ENCODE data around the gene INAFM2. TPM values are rescaled to one million over a fixed set of nuclear protein-coding genes. Genes with fewer than 3 reads are reported as not detected.

Gene INAFM2
- total RNA-seq, 1 donor from 2014 or later, result 18.2 TPM

DNA sequence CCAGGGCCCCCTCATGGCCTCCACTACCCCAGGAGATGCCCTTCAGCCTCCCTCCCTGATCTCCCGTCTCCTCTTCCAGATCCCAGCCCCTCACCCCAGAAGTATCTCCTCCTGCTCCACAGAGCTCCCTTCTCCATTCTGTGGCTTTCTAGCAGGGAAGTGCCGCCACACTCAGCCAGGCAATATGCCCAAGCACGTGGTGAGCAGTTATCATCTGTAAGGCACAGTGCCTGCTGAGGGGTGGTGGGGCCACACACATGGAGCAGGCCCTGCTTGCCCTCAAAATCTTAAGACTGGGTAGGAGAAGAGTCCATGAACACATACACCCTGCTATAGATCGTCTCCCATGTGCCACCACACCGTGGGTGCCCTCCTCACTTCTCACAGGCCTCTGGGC is 25.0 kb downstream of the INAFM2 start:
- H3K9me3 Mint-ChIP-seq, result no peaks in the 10 kb centered on the region
- H3K4me1 Mint-ChIP-seq, result peaks cover 9% of the 10 kb centered on the region
- no peak overlapping the region for H3K4me2 ChIP-seq
- no peak overlapping the region for H3K27ac Mint-ChIP-seq
- H3K79me2 ChIP-seq (ENCODE audit: low read depth), result no peaks in the 10 kb centered on the region
- TF ChIP-seq EZH2 (IDR thresholded peaks at IDR 0.05), result no peak
- TF ChIP-seq EZH2phosphoT487 (IDR thresholded peaks at IDR 0.05), result no peak
- TF ChIP-seq, protein P1, sequence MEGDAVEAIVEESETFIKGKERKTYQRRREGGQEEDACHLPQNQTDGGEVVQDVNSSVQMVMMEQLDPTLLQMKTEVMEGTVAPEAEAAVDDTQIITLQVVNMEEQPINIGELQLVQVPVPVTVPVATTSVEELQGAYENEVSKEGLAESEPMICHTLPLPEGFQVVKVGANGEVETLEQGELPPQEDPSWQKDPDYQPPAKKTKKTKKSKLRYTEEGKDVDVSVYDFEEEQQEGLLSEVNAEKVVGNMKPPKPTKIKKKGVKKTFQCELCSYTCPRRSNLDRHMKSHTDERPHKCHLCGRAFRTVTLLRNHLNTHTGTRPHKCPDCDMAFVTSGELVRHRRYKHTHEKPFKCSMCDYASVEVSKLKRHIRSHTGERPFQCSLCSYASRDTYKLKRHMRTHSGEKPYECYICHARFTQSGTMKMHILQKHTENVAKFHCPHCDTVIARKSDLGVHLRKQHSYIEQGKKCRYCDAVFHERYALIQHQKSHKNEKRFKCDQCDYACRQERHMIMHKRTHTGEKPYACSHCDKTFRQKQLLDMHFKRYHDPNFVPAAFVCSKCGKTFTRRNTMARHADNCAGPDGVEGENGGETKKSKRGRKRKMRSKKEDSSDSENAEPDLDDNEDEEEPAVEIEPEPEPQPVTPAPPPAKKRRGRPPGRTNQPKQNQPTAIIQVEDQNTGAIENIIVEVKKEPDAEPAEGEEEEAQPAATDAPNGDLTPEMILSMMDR (IDR thresholded peaks at IDR 0.05), result no peak
- H3K9ac ChIP-seq, result no peak overlapping the region
- no peak for DNase-seq (ENCODE audit: low spot score)
- H3K9me3 ChIP-seq (ENCODE audit: low read depth), result no peaks in the 10 kb centered on the region
- no peaks in the 10 kb centered on the region for H3K27me3 ChIP-seq
- no peak overlapping the region for H3K4me3 ChIP-seq
- H3K4me3 Mint-ChIP-seq, result no peak overlapping the region
- peaks cover 26% of the 10 kb centered on the region for H3K27me3 Mint-ChIP-seq (ENCODE audit: insufficient read depth, low read depth)
- H4K20me1 ChIP-seq (ENCODE audit: low read depth), result no peaks in the 10 kb centered on the region
- no peaks in the 10 kb centered on the region for H3K36me3 Mint-ChIP-seq
- H3K4me1 ChIP-seq, result no peaks in the 10 kb centered on the region
- H3F3A ChIP-seq (ENCODE audit: low read depth), result no peaks in the 10 kb centered on the region
- no peak overlapping the region for H3K27ac ChIP-seq
- H3K36me3 ChIP-seq, result no peaks in the 10 kb centered on the region
- no peak overlapping the region for H2AFZ ChIP-seq (replicated peaks)

DNA sequence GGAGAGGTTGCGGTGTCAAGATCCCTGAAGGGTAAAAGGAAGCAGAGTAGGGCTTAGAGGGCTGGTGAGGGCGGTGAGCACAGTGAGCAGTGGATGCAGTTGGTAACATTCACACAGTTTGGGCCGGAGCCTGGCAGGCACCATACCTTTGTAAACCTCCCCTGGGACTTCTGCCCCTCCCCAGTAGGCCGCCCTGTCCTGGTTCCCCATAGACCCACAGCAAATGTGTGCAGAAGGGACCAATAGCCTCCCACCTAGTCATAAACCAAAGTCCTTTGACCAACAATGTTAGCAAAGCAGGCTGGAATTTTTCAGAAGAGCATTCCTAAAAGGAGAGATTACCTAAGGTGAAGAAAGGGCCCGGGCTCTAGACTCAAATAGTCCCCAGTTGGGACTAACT is 25.7 kb downstream of the INAFM2 start:
- Mint-ChIP-seq H3K36me3 (no peaks in the 10 kb centered on the region), H3K27ac (no peak overlapping the region), H3K9me3 (no peaks in the 10 kb centered on the region), H3K4me3 (no peak overlapping the region), H3K4me1 (peaks cover 15% of the 10 kb centered on the region), H3K27me3 (ENCODE audit: insufficient read depth, low read depth) (peaks cover 26% of the 10 kb centered on the region)
- H3K36me3 ChIP-seq, result no peaks in the 10 kb centered on the region
- no peak overlapping the region for H3K4me2 ChIP-seq
- H3K27ac ChIP-seq, result no peak overlapping the region
- no peaks in the 10 kb centered on the region for H3K27me3 ChIP-seq
- no peak overlapping the region for H3K9ac ChIP-seq
- no peaks in the 10 kb centered on the region for H4K20me1 ChIP-seq (ENCODE audit: low read depth)
- TF ChIP-seq, protein P1 (IDR thresholded peaks at IDR 0.05), result no peak
- TF ChIP-seq EZH2phosphoT487 (IDR thresholded peaks at IDR 0.05) (no peak), EZH2 (IDR thresholded peaks at IDR 0.05) (no peak)
- H3K4me3 ChIP-seq, result no peak overlapping the region
- H3K4me1 ChIP-seq, result peaks cover 2% of the 10 kb centered on the region
- H3K79me2 ChIP-seq (ENCODE audit: low read depth), result no peaks in the 10 kb centered on the region
- H3F3A ChIP-seq (ENCODE audit: low read depth), result no peaks in the 10 kb centered on the region
- no peaks in the 10 kb centered on the region for H3K9me3 ChIP-seq (ENCODE audit: low read depth)
- H2AFZ ChIP-seq (replicated peaks), result no peak overlapping the region
- no peak for DNase-seq (ENCODE audit: low spot score)

- Histone ChIP-seq H3K36me3 (no peaks in the 10 kb centered on the region), H3K4me3 (no peak overlapping the region), H4K20me1 (ENCODE audit: low read depth) (no peaks in the 10 kb centered on the region), H3K4me1 (peaks cover 10% of the 10 kb centered on the region), H3K9ac (no peak overlapping the region), H3K27me3 (peaks cover 14% of the 10 kb centered on the region), H3K79me2 (ENCODE audit: low read depth) (no peaks in the 10 kb centered on the region), H3F3A (ENCODE audit: low read depth) (peaks cover 11% of the 10 kb centered on the region), H3K4me2 (no peak overlapping the region), H2AFZ (replicated peaks) (no peak overlapping the region), H3K27ac (no peak overlapping the region), H3K9me3 (ENCODE audit: low read depth) (no peaks in the 10 kb centered on the region)
- H3K9me3 Mint-ChIP-seq, result no peaks in the 10 kb centered on the region
- H3K36me3 Mint-ChIP-seq, result no peaks in the 10 kb centered on the region
- TF ChIP-seq, protein P1 (IDR thresholded peaks at IDR 0.05), result no peak
- no peak for TF ChIP-seq EZH2phosphoT487 (IDR thresholded peaks at IDR 0.05)
- no peak for TF ChIP-seq EZH2 (IDR thresholded peaks at IDR 0.05)
- no peak overlapping the region for H3K4me3 Mint-ChIP-seq
- peaks cover 21% of the 10 kb centered on the region for H3K4me1 Mint-ChIP-seq
- H3K27ac Mint-ChIP-seq, result no peak overlapping the region
- peaks cover 20% of the 10 kb centered on the region for H3K27me3 Mint-ChIP-seq (ENCODE audit: insufficient read depth, low read depth)
- no peak for DNase-seq (ENCODE audit: low spot score)
Observed at GRCh38 chr15:40352281-40352901, 28.9 kb downstream of the INAFM2 start.
